Measurements from ENCODE around the gene MUTYH. TPM values are rescaled to one million over a fixed set of nuclear protein-coding genes. Genes with fewer than 3 reads are reported as not detected.

MUTYH gene
- total and polyA plus RNA-seq, 2 donors from 2014 or later, result 24.1 to 29.0 TPM

- no peaks in the 10 kb centered on the region for H3K9me3 ChIP-seq (ENCODE audit: control insufficient read depth in 2 of 3, insufficient read depth in 1 of 3, low read length in 3 of 3)
- H3K27me3 ChIP-seq (ENCODE audit: control insufficient read depth, insufficient read depth, low read length), result no peaks in the 10 kb centered on the region
- TF ChIP-seq CTCF (IDR thresholded peaks at IDR 0.05; ENCODE audit: borderline replicate concordance, extremely low read depth, insufficient read depth), result no peak
- FAIRE-seq (no peak), DNase-seq (peak; percentile 87 to 96 (median 93))
- H3K36me3 ChIP-seq (ENCODE audit: control insufficient read depth in 2 of 3, insufficient read depth in 3 of 3, low read length in 3 of 3), result peaks cover 0 to 10% (median 6%) of the 10 kb centered on the region in 3 donors
- no peak within 1 kb of the TSS for H3K27ac ChIP-seq (ENCODE audit: low read depth in 2 of 2, low read length in 2 of 2)
- H3K4me3 ChIP-seq (ENCODE audit: low read length in 3 of 3), result peak within 1 kb of the TSS; percentile 55 to 71 (median 61)
- peak within 1 kb of the TSS in 2 of 3 donors; percentile 26 to 31 for H3K9ac ChIP-seq (ENCODE audit: low read length in 3 of 3)
- intact Hi-C loops (cut with DNase I), result no loop called here
- H3K4me1 ChIP-seq (ENCODE audit: control insufficient read depth in 2 of 3, insufficient read depth in 2 of 3, low read depth in 1 of 3, low read length in 3 of 3), result peaks cover 0 to 9% (median 0%) of the 10 kb centered on the region in 3 donors
Measured at GRCh38 chr1:45326627-45327623, 13.3 kb downstream of the MUTYH start, which contains the start of gene HPDL. HPDL (plus strand) TSS chr1:45326895; CDS start chr1:45327149, 254 bp downstream.

- DNase-seq, result no peak
- FAIRE-seq, result no peak
- no peaks in the 10 kb centered on the region for H3K27me3 ChIP-seq (ENCODE audit: control insufficient read depth, insufficient read depth, low read length)
- no peak overlapping the region for H3K27ac ChIP-seq (ENCODE audit: low read depth in 2 of 2, low read length in 2 of 2)
- H3K9me3 ChIP-seq (ENCODE audit: control insufficient read depth in 2 of 3, insufficient read depth in 1 of 3, low read length in 3 of 3), result no peaks in the 10 kb centered on the region
- intact Hi-C loops (cut with DNase I), result no loop called here
- H3K9ac ChIP-seq (ENCODE audit: low read length in 3 of 3), result peak overlapping the region in 1 of 3 donors; percentile 31
- H3K4me1 ChIP-seq (ENCODE audit: control insufficient read depth in 2 of 3, insufficient read depth in 2 of 3, low read depth in 1 of 3, low read length in 3 of 3), result peaks cover 0 to 9% (median 0%) of the 10 kb centered on the region in 3 donors
- H3K4me3 ChIP-seq (ENCODE audit: low read length in 3 of 3), result peak overlapping the region in 2 of 3 donors; percentile 55 to 61
- H3K36me3 ChIP-seq (ENCODE audit: control insufficient read depth in 2 of 3, insufficient read depth in 3 of 3, low read length in 3 of 3), result peaks cover 0 to 6% (median 1%) of the 10 kb centered on the region in 3 donors
- no peak for TF ChIP-seq CTCF (IDR thresholded peaks at IDR 0.05; ENCODE audit: borderline replicate concordance, extremely low read depth, insufficient read depth)
Measured at GRCh38 chr1:45325851-45326506, 14.3 kb downstream of the MUTYH start.

- FAIRE-seq, result no peak
Measured at GRCh38 chr1:45322486-45323040, 17.7 kb downstream of the MUTYH start.

More at GRCh38 chr1:45322486-45323040, 17.7 kb downstream of the MUTYH start:
- Histone ChIP-seq H3K9me3 (ENCODE audit: control insufficient read depth in 2 of 3, insufficient read depth in 1 of 3, low read length in 3 of 3) (no peaks in the 10 kb centered on the region), H3K27ac (ENCODE audit: low read depth in 2 of 2, low read length in 2 of 2) (no peak overlapping the region), H3K36me3 (ENCODE audit: control insufficient read depth in 2 of 3, insufficient read depth in 3 of 3, low read length in 3 of 3) (no peaks in the 10 kb centered on the region), H3K4me3 (ENCODE audit: low read length in 3 of 3) (no peak overlapping the region), H3K9ac (ENCODE audit: low read length in 3 of 3) (no peak overlapping the region), H3K27me3 (ENCODE audit: control insufficient read depth, insufficient read depth, low read length) (no peaks in the 10 kb centered on the region), H3K4me1 (ENCODE audit: control insufficient read depth in 2 of 3, insufficient read depth in 2 of 3, low read depth in 1 of 3, low read length in 3 of 3) (peaks cover 0 to 9% (median 0%) of the 10 kb centered on the region in 3 donors)
- intact Hi-C loops (cut with DNase I), result no loop called here
- no peak for DNase-seq
- no peak for TF ChIP-seq CTCF (IDR thresholded peaks at IDR 0.05; ENCODE audit: borderline replicate concordance, extremely low read depth, insufficient read depth)

Data from kidney (tissue), 14 donors.